MM.1S (cell line): Measurements from ENCODE around the gene PLA2G4B.

Experiments used
- DNase-seq: peaks from one replicate; pipeline ENCODE4 v3.0.0-alpha.2; 2015
- H2AFZ ChIP-seq: fragments of 300-600 bp; sonication (generic); 2 replicates; pipeline ENCODE4 v1.6.0; 2016; ENCODE audit warnings: antibody characterized with exemption, low read length
- H3F3A ChIP-seq: fragments of 300-600 bp; sonication (generic); 2 replicates; pipeline ENCODE4 v1.6.1; 2016; ENCODE audit warnings: mild to moderate bottlenecking, antibody characterized with exemption, low read length, moderate library complexity, mixed read lengths; ENCODE audit not compliant: insufficient read depth
- H3K27ac ChIP-seq: fragments of 300-600 bp; sonication (generic); 2 replicates; pipeline ENCODE4 v1.5.1; 2016; ENCODE audit warnings: mild to moderate bottlenecking, low read length
- H3K27me3 ChIP-seq: fragments of 300-600 bp; sonication (generic); replicated peaks from 2 replicates; pipeline ENCODE4 v1.6.0; 2016; ENCODE audit warnings: low read length; ENCODE audit not compliant: insufficient read depth
- H3K36me3 ChIP-seq: fragments of 300-600 bp; sonication (generic); replicated peaks from 2 replicates; pipeline ENCODE4 v1.6.1; 2016; ENCODE audit warnings: mild to moderate bottlenecking, low read length, mixed read lengths; ENCODE audit not compliant: insufficient read depth
- H3K4me1 ChIP-seq: fragments of 300-600 bp; sonication (generic); 2 replicates; pipeline ENCODE4 v1.6.1; 2016; ENCODE audit warnings: low read length, mixed read lengths
- H3K4me2 ChIP-seq: fragments of 300-600 bp; sonication (generic); 2 replicates; pipeline ENCODE4 v1.6.0; 2016; ENCODE audit warnings: low read depth, low read length
- H3K4me3 ChIP-seq: fragments of 300-600 bp; sonication (generic); 2 replicates; pipeline ENCODE4 v1.5.1; 2016; ENCODE audit warnings: low read length, mixed read lengths
- H3K79me2 ChIP-seq: fragments of 300-600 bp; sonication (generic); 2 replicates; pipeline ENCODE4 v1.6.1; 2016; ENCODE audit warnings: mixed run types, low read length, mixed read lengths
- H3K9ac ChIP-seq: fragments of 300-600 bp; sonication (generic); 2 replicates; pipeline ENCODE4 v1.6.1; 2016; ENCODE audit warnings: low read length, mixed read lengths
- H3K9me2 ChIP-seq: fragments of 300-600 bp; sonication (generic); replicated peaks from 2 replicates; pipeline ENCODE4 v1.6.1; 2016; ENCODE audit warnings: mild to moderate bottlenecking, low read length, mixed read lengths; ENCODE audit not compliant: insufficient read depth
- H3K9me3 ChIP-seq: fragments of 300-600 bp; sonication (generic); replicated peaks from 2 replicates; pipeline ENCODE4 v1.6.1; 2016; ENCODE audit warnings: mild to moderate bottlenecking, low read length, mixed read lengths; ENCODE audit not compliant: insufficient read depth
- H4K20me1 ChIP-seq: fragments of 300-600 bp; sonication (generic); 2 replicates; pipeline ENCODE4 v1.6.1; 2016; ENCODE audit warnings: mild to moderate bottlenecking, low read length, moderate library complexity, mixed read lengths; ENCODE audit not compliant: insufficient read depth
- CTCF ChIP-seq: fragments of 300-600 bp; sonication (generic); IDR thresholded peaks from 2 replicates; pipeline ENCODE4 v1.5.1; 2016; ENCODE audit warnings: antibody characterized with exemption, low read length, mixed read lengths
- EZH2 ChIP-seq: fragments of 300-600 bp; sonication (generic); optimal IDR thresholded peaks from 2 replicates; pipeline ENCODE3; 2017; ENCODE audit warnings: low read depth, mild to moderate bottlenecking, antibody characterized with exemption, low read length, mixed read lengths
- EZH2phosphoT487 ChIP-seq: fragments of 300-600 bp; sonication (generic); IDR thresholded peaks from 2 replicates; pipeline ENCODE4 v1.6.1; 2018; ENCODE audit warnings: antibody characterized with exemption, low read length

Gene PLA2G4B

GRCh38 chr15:41838400-41838897 lies at the start of gene PLA2G4B:
Gene PLA2G4B, plus strand, starts transcription at chr15:41838847. Its CDS starts 67 bp downstream, at chr15:41838914.
- Histone ChIP-seq H3K9ac (no peak within 1 kb of the TSS), H3K27ac (no peak within 1 kb of the TSS), H3K79me2 (no peaks in the 10 kb centered on the region), H3K4me1 (no peaks in the 10 kb centered on the region), H3K9me3 (no peaks in the 10 kb centered on the region), H3F3A (no peaks in the 10 kb centered on the region), H2AFZ (no peak within 1 kb of the TSS), H4K20me1 (no peaks in the 10 kb centered on the region), H3K36me3 (no peaks in the 10 kb centered on the region), H3K4me3 (no peak within 1 kb of the TSS), H3K9me2 (no peaks in the 10 kb centered on the region), H3K27me3 (no peaks in the 10 kb centered on the region), H3K4me2 (no peak within 1 kb of the TSS)
- no peak for TF ChIP-seq CTCF
- no peak for TF ChIP-seq EZH2phosphoT487
- TF ChIP-seq EZH2: no peak
- no peak for DNase-seq

- Histone ChIP-seq H2AFZ (no peak overlapping the region), H3F3A (no peaks in the 10 kb centered on the region), H3K9me3 (no peaks in the 10 kb centered on the region), H3K27ac (no peak overlapping the region), H3K4me1 (no peaks in the 10 kb centered on the region), H3K9me2 (no peaks in the 10 kb centered on the region), H3K4me3 (no peak overlapping the region), H3K36me3 (no peaks in the 10 kb centered on the region), H3K79me2 (no peaks in the 10 kb centered on the region), H3K9ac (no peak overlapping the region), H3K4me2 (no peak overlapping the region), H4K20me1 (no peaks in the 10 kb centered on the region), H3K27me3 (no peaks in the 10 kb centered on the region)
- TF ChIP-seq CTCF: no peak
- TF ChIP-seq EZH2phosphoT487: no peak
- no peak for TF ChIP-seq EZH2
- DNase-seq: no peak
Observed at GRCh38 chr15:41789236-41789635, 49.4 kb upstream of the PLA2G4B start.

DNA sequence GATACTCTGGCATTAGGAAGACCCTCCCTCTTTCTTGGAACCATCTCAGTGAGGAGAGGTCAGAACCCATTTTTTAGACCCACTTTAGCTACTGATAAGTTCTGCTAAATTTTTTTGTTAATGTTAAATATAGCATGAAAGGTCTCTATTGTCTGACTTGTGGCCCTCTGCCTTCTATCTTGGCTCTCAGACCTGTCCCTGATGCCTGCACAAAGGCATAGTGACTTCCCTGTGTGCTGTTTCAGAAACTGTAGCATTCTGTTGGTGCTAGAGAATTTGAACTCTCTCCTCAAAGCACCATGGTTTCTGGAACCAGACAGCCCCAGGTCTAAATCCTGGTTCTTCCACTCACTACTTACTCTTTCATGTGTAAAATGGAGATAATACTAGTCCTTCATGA lies 49.0 kb upstream of the PLA2G4B start:
- H3K27ac ChIP-seq: no peak overlapping the region
- no peak overlapping the region for H3K4me3 ChIP-seq
- H4K20me1 ChIP-seq: no peaks in the 10 kb centered on the region
- TF ChIP-seq CTCF (no peak), EZH2phosphoT487 (no peak)
- no peak overlapping the region for H3K9ac ChIP-seq
- no peaks in the 10 kb centered on the region for H3K9me3 ChIP-seq
- no peak overlapping the region for H2AFZ ChIP-seq
- H3K4me1 ChIP-seq: no peaks in the 10 kb centered on the region
- no peak overlapping the region for H3K4me2 ChIP-seq
- no peak for DNase-seq
- H3K36me3 ChIP-seq: no peaks in the 10 kb centered on the region
- H3K79me2 ChIP-seq: no peaks in the 10 kb centered on the region
- no peaks in the 10 kb centered on the region for H3K27me3 ChIP-seq
- H3K9me2 ChIP-seq: no peaks in the 10 kb centered on the region
- H3F3A ChIP-seq: no peaks in the 10 kb centered on the region
